WERI-Rb-1 (cell line): ENCODE data around the gene TRRAP.

ENCODE experiments used
- DNase-seq: peaks from one replicate; pipeline ENCODE4 v3.0.0-alpha.2; 2020
- H3K27ac ChIP-seq: fragments of 250-450 bp; sonication (Bioruptor Pico); 2 replicates; pipeline ENCODE4 v1.5.1; 2020; ENCODE audit warnings: mild to moderate bottlenecking, moderate library complexity
- H3K27me3 ChIP-seq: fragments of 250-450 bp; sonication (Bioruptor Pico); 2 replicates; pipeline ENCODE4 v1.5.1; 2021; ENCODE audit warnings: mild to moderate bottlenecking, low read depth, moderate library complexity; ENCODE audit not compliant: insufficient read depth, severe bottlenecking
- H3K36me3 ChIP-seq: fragments of 250-450 bp; sonication (Bioruptor Pico); 2 replicates; pipeline ENCODE4 v1.5.1; 2020; ENCODE audit warnings: mild to moderate bottlenecking, moderate library complexity
- H3K4me3 ChIP-seq: 2 replicates; pipeline ENCODE4 v1.5.1; 2011; ENCODE audit warnings: low read depth, mild to moderate bottlenecking, control low read depth, low read length
- H3K9me3 ChIP-seq: fragments of 250-450 bp; sonication (Bioruptor Pico); 2 replicates; pipeline ENCODE4 v1.5.1; 2021; ENCODE audit warnings: mild to moderate bottlenecking, moderate library complexity; ENCODE audit not compliant: severe bottlenecking
- TF ChIP-seq, protein P1 (sequence below): IDR thresholded peaks from 2 replicates; pipeline ENCODE4 v1.5.1; 2011; ENCODE audit warnings: low read depth, mild to moderate bottlenecking, control low read depth, inconsistent platforms, low read length

The TRRAP gene

DNA sequence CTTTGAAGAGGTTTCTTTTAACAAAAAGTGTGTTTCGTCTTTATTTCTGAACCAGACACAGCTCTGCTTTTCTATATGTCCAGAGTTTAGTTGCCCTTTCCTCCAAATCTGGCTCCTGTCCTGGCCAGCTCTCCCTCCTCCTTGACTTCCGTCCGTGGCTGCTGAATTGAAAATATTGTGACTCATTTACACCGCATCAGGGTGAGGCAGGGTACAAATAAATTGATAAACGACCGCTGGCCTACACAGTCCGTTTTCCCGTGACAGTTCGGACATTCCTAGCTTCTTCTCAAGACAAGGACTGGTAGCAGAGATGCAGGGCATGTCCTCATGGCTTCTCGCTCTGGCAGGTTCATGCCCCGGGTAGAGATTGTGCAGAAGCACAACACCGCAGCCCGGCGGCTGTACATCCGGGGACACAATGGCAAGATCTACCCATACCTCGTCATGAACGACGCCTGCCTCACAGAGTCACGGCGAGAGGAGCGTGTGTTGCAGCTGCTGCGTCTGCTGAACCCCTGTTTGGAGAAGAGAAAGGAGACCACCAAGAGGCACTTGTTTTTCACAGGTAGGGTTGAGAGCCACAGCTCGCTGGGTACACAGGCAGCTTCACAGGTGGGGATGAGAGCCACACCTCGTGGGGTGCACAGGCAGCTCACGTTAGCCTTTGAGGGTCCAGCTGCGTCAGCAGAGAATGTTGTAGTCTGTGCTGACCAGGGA lies 126.6 kb downstream of the TRRAP start:
- no peak for DNase-seq

DNA sequence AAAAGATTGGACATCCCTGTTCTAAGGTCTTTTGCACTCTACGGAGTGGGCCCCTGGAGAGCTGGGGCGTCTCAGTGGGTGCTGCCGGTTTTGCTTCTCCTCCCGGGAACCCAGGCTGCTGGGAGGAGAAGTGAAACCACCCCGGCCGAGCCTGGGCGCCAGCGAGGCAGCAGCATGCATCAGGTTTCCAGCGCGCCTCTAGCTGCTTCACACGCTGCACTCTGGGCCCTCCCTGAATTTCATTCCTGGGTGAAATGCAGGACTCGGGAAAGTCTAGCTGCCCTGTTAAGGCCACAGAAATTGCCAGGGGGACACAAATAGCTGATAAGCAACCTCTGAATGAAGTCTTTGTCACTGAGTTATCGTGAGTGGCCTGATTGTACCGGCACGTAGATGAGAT lies 127.4 kb downstream of the TRRAP start:
- H3K36me3 ChIP-seq: peaks cover 78% of the 10 kb centered on the region
- no peaks in the 10 kb centered on the region for H3K27me3 ChIP-seq
- TF ChIP-seq, protein P1, sequence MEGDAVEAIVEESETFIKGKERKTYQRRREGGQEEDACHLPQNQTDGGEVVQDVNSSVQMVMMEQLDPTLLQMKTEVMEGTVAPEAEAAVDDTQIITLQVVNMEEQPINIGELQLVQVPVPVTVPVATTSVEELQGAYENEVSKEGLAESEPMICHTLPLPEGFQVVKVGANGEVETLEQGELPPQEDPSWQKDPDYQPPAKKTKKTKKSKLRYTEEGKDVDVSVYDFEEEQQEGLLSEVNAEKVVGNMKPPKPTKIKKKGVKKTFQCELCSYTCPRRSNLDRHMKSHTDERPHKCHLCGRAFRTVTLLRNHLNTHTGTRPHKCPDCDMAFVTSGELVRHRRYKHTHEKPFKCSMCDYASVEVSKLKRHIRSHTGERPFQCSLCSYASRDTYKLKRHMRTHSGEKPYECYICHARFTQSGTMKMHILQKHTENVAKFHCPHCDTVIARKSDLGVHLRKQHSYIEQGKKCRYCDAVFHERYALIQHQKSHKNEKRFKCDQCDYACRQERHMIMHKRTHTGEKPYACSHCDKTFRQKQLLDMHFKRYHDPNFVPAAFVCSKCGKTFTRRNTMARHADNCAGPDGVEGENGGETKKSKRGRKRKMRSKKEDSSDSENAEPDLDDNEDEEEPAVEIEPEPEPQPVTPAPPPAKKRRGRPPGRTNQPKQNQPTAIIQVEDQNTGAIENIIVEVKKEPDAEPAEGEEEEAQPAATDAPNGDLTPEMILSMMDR: no peak
- DNase-seq: no peak
- H3K4me3 ChIP-seq: no peak overlapping the region
- H3K27ac ChIP-seq: no peak overlapping the region
- H3K9me3 ChIP-seq: no peaks in the 10 kb centered on the region

More for the DNA sequence above, 126.6 kb downstream of the TRRAP start:
- TF ChIP-seq, protein P1: no peak
- no peaks in the 10 kb centered on the region for H3K9me3 ChIP-seq
- H3K27ac ChIP-seq: no peak overlapping the region
- no peaks in the 10 kb centered on the region for H3K27me3 ChIP-seq
- H3K36me3 ChIP-seq: peaks cover 76% of the 10 kb centered on the region
- H3K4me3 ChIP-seq: no peak overlapping the region

DNA sequence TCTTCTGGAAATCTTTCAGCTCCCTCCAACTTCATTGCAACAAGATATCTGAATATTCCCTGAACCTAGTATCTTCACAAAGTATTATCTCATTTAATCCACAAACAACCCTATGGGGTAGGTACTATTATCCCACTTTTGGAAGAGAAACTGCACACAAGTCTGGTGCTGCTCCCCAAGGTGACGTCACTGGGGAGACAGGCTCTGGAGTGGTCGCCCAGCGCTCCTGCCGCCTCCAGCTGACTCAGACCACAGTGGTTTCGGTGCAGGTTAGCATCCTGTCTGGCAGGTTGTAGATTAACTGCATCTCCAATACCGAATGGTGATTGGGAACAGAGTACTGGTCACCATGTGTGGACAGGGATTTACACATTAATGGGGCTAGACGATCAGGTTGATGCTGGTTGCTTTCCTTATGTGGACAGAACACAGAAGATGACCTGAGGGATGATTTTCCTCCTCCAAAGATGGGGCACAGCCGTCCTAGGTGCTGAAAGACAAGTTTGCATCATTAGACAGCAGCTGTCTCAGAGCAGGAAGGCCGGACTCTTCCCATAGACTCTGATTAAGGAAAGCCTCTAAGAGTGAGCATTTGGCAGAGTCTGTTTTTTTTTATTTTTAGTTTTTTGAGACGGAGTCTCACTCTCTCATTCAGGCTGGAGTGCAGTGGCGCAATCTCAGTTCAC lies 128.6 kb downstream of the TRRAP start:
- TF ChIP-seq, protein P1: no peak
- H3K4me3 ChIP-seq: no peak overlapping the region
- no peak for DNase-seq
- H3K36me3 ChIP-seq: peaks cover 85% of the 10 kb centered on the region
- H3K27me3 ChIP-seq: no peaks in the 10 kb centered on the region
- no peaks in the 10 kb centered on the region for H3K9me3 ChIP-seq
- H3K27ac ChIP-seq: no peak overlapping the region

DNA sequence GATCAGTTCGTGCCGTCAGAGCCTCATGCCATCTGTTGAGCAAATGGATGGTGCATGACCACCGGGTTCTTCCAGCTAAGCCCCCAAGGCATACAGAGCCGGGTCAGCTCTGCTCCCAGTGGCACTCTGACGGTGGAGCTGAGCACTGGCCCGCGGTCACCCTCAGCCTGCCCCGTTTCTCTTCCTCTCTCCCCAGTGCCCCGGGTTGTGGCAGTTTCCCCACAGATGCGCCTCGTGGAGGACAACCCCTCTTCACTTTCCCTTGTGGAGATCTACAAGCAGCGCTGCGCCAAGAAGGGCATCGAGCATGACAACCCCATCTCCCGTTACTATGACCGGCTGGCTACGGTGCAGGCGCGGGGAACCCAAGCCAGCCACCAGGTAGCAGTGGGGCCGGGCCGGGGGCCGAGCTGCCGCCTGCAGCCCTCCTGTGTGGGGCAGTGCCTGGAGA lies 129.9 kb downstream of the TRRAP start:
- DNase-seq: no peak
- Histone ChIP-seq H3K4me3 (no peak overlapping the region), H3K27me3 (no peaks in the 10 kb centered on the region), H3K9me3 (no peaks in the 10 kb centered on the region), H3K36me3 (peaks cover 90% of the 10 kb centered on the region), H3K27ac (no peak overlapping the region)
- TF ChIP-seq, protein P1: no peak

DNA sequence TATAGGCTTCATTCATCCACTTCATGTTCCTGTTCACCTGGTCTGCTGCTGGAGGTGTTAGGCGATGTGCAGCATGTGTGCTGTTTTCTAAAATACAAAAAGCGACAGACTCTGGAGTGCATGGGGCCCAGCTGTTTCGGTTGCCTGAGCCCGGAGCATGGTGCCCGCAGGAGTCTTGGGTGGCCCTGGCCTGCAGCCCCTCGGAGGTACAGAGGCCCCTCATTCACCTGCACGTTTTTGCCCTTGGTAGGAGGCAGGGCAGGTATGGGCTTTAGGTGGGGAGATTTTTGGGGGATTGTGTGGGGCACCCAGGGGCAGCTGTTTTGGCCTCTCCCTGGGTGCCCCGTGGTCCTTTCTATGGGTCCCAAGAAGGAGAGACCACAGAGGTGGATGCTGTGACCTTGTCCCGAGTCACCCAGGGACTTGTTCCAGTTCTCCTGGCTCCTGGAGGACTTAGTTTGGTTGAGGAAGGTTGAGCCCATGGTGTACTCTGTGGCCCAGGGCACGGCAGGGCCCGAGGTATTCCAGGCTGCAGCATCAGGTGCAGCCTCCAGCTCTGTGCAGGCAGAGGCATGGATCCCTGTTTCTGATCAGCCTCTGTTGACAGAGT lies 130.7 kb downstream of the TRRAP start:
- Histone ChIP-seq H3K4me3 (no peak overlapping the region), H3K27ac (no peak overlapping the region), H3K9me3 (no peaks in the 10 kb centered on the region), H3K36me3 (peaks cover 93% of the 10 kb centered on the region), H3K27me3 (no peaks in the 10 kb centered on the region)
- TF ChIP-seq, protein P1: no peak
- no peak for DNase-seq
